Endometrial microvascular endothelial cells (primary cell): Measurements from ENCODE around the gene PSKH1. TPM values are rescaled to one million over a fixed set of nuclear protein-coding genes. Genes with fewer than 3 reads are reported as not detected.
"Not testable (repeated sequence)": the region's sequence is repeated elsewhere in the genome, so short reads cannot be mapped to it uniquely, and the experiment has no call there.

Experiments
- in situ Hi-C: cut with HindIII; loops from 2 replicates; pipeline ENCODE4 v1.10.0; 2017; ENCODE audit warnings: low sequenced_read_pairs, low pct_unique_long_range_greater_than_20kb; ENCODE audit errors: inconsistent ontology term
- total RNA-seq: library from RNA; depleted of rRNA; stranded (reverse); fragments of >200 nt; gene quantifications from one replicate; pipeline ENCODE4 v1.2.3, GENCODE V29; 2015; ENCODE audit errors: inconsistent ontology term

Gene PSKH1
- total RNA-seq, 1 donor from 2014 or later, result 6.9 TPM

DNA sequence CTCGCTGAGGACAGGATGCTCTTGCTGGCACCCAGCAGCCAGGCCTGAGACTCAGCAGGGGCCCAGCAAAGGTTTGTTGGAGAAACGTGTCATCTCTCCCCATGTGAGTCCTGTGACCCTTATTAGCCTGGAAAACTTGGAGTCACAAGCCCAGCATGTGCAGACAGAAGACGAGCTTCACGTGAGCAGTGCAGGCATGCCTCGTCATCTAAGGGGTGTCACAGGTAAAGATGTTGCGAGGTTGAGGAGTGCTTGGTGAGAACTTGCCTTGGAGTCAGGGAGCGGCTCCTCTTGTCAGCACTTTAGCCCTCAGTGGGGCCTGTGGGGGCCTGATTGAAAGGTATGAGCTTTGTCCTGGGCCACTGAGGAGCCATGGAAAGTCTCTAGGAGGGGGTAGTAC is 40.8 kb downstream of the PSKH1 start:
- in situ Hi-C loops, result no loop called here

- in situ Hi-C loops, result no loop called here
Observed at GRCh38 chr16:67934306-67935100, 41.4 kb downstream of the PSKH1 start.

DNA sequence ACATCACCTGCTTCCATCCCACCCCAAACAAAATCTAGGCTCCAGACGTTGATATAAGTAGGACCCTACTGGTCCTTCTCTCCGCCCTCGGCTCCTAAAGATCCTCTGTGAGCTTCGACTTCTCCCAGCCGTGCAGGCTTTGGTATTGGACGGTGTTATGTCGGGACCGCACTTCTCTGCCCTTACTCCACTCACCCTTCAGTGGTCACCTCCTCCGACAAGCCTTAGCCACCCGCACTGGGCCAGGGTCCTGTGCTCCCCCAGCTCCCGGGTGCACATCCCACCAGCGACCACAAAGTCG is 42.0 kb downstream of the PSKH1 start:
- in situ Hi-C loops, result no loop called here

DNA sequence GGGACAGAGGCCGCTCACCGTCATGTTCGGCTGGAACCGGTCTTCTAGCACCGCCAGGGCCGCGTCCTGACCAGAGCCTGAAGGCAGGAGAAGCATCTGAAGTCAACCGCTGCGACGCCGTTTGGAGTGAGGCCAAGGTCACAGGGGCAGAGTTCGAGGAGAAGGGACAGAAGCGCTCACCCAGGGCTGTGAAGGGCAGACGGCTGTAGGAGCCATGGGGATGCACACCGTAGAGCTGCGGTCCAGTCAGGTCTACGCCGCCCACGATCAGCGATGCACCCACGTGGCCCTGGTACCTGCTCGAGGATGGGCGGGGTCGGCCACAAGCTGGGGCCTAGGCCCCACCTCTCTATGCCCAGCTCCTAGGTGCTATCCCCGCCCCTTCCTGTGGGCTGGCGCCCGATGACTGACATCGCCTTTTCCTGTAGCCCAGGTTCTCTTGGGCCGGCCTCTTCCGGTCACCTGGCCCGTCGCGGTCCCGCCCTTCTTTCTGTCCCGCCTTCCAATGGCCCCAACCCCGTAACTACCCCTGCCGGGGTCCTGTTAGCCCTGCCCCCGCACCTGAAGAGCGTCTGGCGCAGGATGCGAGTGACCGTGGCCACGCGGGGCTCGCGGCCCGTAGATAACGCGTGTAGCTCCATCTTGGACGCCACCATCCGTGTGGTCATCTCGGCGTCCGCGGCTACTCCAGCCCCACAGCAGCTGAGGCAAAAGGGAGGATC is 42.5 kb downstream of the PSKH1 start:
- in situ Hi-C loops, result no loop called here

- in situ Hi-C loops, result no loop called here
Observed at GRCh38 chr16:67936124-67936879, 43.2 kb downstream of the PSKH1 start, which contains the start of gene PSMB10. Gene PSMB10 (minus strand): TSS chr16:67936850. CDS start chr16:67936749, 101 bp downstream.

GRCh38 chr16:67936880-67937605 is 44.0 kb downstream of the PSKH1 start:
- in situ Hi-C loops, result no loop called here

GRCh38 chr16:67937713-67938112 is 44.7 kb downstream of the PSKH1 start:
- in situ Hi-C loops, result not testable (repeated sequence)

- in situ Hi-C loops, result no loop called here
Observed at GRCh38 chr16:67939507-67940445, 46.7 kb downstream of the PSKH1 start.

GRCh38 chr16:67940446-67941089 is 47.5 kb downstream of the PSKH1 start:
- in situ Hi-C loops, result no loop called here

GRCh38 chr16:67941469-67942199 is 48.6 kb downstream of the PSKH1 start:
- in situ Hi-C loops, result no loop called here

- in situ Hi-C loops, result no loop called here
Observed at GRCh38 chr16:67942200-67942509, 49.1 kb downstream of the PSKH1 start.

- in situ Hi-C loops, result no loop called here
Observed at GRCh38 chr16:67942510-67943255, 49.6 kb downstream of the PSKH1 start.

DNA sequence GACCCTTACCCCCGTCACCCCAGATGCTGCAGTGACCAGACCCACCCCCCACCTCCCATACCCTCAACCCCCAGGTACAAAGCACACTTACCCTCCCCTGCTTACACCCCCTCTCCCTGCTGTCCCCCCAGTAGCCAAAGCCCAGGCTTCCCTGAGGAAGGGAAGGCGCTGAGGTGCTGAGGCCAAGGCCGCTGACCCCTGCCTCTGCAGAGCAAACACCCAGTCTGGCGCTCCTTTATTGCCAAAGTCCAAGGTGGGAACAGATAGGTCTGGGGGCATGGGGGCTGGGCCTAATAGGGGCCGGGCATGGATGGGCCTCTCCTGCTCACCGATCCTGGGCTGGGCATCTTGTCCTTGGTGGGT is 50.2 kb downstream of the PSKH1 start:
- in situ Hi-C loops, result no loop called here

- in situ Hi-C loops, result no loop called here
Observed at GRCh38 chr16:67943619-67944504, 50.8 kb downstream of the PSKH1 start, which contains the start of gene LCAT. Gene LCAT (minus strand): TSS chr16:67944120. CDS start chr16:67944101, 19 bp downstream.

- in situ Hi-C loops, result no loop called here
Observed at GRCh38 chr16:67944690-67945391, 51.8 kb downstream of the PSKH1 start.
